NB4 (cell line): ENCODE measurements around the gene NBPF10.
"Not testable (repeated sequence)": the region's sequence is repeated elsewhere in the genome, so short reads cannot be mapped to it uniquely, and the experiment has no call there.

Experiments used
- DNase-seq: peaks from one replicate; pipeline ENCODE4 v3.0.0; 2010; ENCODE audit warnings: low read depth
- H3K4me3 ChIP-seq: one replicate; pipeline ENCODE4 v1.5.1; 2011; ENCODE audit warnings: mild to moderate bottlenecking, low read depth, low read length, moderate library complexity

NBPF10 gene

GRCh38 chr1:146144465-146144864, at the start of gene NBPF10:
NBPF10 (minus strand) TSS chr1:146144804; CDS start chr1:146144769, 35 bp downstream.
- DNase-seq, result not testable (repeated sequence)

GRCh38 chr1:146174531-146174930, 29.9 kb upstream of the NBPF10 start:
- not testable (repeated sequence) for H3K4me3 ChIP-seq, DNase-seq

More at GRCh38 chr1:146144465-146144864, at the start of gene NBPF10:
- not testable (repeated sequence) for H3K4me3 ChIP-seq

GRCh38 chr1:146167740-146168139, 23.1 kb upstream of the NBPF10 start:
- H3K4me3 ChIP-seq, DNase-seq: not testable (repeated sequence)

- H3K4me3 ChIP-seq, DNase-seq: not testable (repeated sequence)
Observed at GRCh38 chr1:146167273-146167672, 22.7 kb upstream of the NBPF10 start.
